CD4-positive, alpha-beta T cell treated with Interleukin-21 for 1 hour (primary cell): Measurements from ENCODE around the gene IL4I1.
"Not testable (repeated sequence)": the region's sequence is repeated elsewhere in the genome, so short reads cannot be mapped to it uniquely, and the experiment has no call there.

Experiments
- DNase-seq: peaks from one replicate; pipeline ENCODE4 v3.0.0-alpha.2; 2020

Gene IL4I1

GRCh38 chr19:49896863-49897621 is at the start of gene IL4I1:
Gene IL4I1, minus strand, starts transcription at chr19:49896887. Its CDS starts 727 bp downstream, at chr19:49896160.
- DNase-seq, result peak; percentile 90

GRCh38 chr19:49946415-49946814 is 49.7 kb upstream of the IL4I1 start:
- no peak for DNase-seq

- not testable (repeated sequence) for DNase-seq
Observed at GRCh38 chr19:49944567-49944966, 47.9 kb upstream of the IL4I1 start.

- no peak for DNase-seq
Observed at GRCh38 chr19:49940482-49940791, 43.8 kb upstream of the IL4I1 start.

GRCh38 chr19:49939721-49940481 is 43.2 kb upstream of the IL4I1 start:
- no peak for DNase-seq

- DNase-seq, result no peak
Observed at GRCh38 chr19:49938662-49939061, 42.0 kb upstream of the IL4I1 start.

GRCh38 chr19:49937750-49938381 is 41.2 kb upstream of the IL4I1 start:
- peak; percentile 77 for DNase-seq

- DNase-seq, result no peak
Observed at GRCh38 chr19:49936549-49936948, 39.9 kb upstream of the IL4I1 start.

GRCh38 chr19:49933643-49934042 is 37.0 kb upstream of the IL4I1 start:
- DNase-seq, result no peak

GRCh38 chr19:49932731-49933131 is 36.0 kb upstream of the IL4I1 start:
- peak; percentile 66 for DNase-seq

GRCh38 chr19:49932041-49932451 is 35.4 kb upstream of the IL4I1 start:
- no peak for DNase-seq

- DNase-seq, result no peak
Observed at GRCh38 chr19:49931293-49932040, 34.8 kb upstream of the IL4I1 start.

GRCh38 chr19:49930483-49931011 is 33.9 kb upstream of the IL4I1 start:
- DNase-seq, result peak; percentile 35

- DNase-seq, result peak; percentile 97
Observed at GRCh38 chr19:49929611-49930482, 33.2 kb upstream of the IL4I1 start.

- DNase-seq, result peak; percentile 91
Observed at GRCh38 chr19:49929121-49929610, 32.5 kb upstream of the IL4I1 start, which contains the start of the genes ATF5 and NUP62. Gene ATF5, plus strand, starts transcription at chr19:49929205. Its CDS starts 1,646 bp downstream, at chr19:49930851. Gene NUP62, minus strand, starts transcription at chr19:49929504. Its CDS starts 19,697 bp downstream, at chr19:49909807.

- no peak for DNase-seq
Observed at GRCh38 chr19:49927526-49928264, 31.0 kb upstream of the IL4I1 start.

GRCh38 chr19:49926515-49926914 is 29.8 kb upstream of the IL4I1 start:
- no peak for DNase-seq

GRCh38 chr19:49925486-49925885 is 28.8 kb upstream of the IL4I1 start:
- DNase-seq, result no peak

GRCh38 chr19:49924881-49925210 is 28.2 kb upstream of the IL4I1 start:
- DNase-seq, result not testable (repeated sequence)

GRCh38 chr19:49924004-49924880 is 27.6 kb upstream of the IL4I1 start:
- DNase-seq, result no peak
